ENCODE measurements around the gene HS6ST3.

- TF ChIP-seq POLR2A (IDR thresholded peaks at IDR 0.05; ENCODE audit: low read length) = no peak
- TF ChIP-seq GATA1 (IDR thresholded peaks at IDR 0.05; ENCODE audit: low read depth, low read length) = no peak
Observed at GRCh38 chr13:96650301-96650886, 560.5 kb downstream of the HS6ST3 start.
